Measurements from ENCODE around the gene PPP1R1B.

DNA sequence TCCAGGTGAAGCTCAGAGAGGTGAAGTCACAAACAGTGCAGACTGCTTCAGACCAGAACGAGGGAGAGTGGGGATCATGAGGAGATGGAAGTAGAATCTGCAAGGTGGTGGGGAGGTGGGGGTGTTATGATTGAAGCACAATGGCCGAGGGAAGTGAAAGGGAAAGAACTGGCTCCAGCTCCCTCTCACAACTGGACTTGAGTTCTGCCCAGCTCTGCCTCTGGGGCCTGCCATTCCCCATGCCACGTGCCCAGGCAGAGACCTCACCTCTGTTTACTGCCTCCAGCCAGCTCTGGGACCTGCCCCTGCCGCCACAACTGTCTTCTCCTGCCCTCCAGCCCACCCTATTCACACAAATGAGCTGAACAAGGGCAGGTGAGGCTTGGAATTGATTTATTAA, 44.0 kb downstream of the PPP1R1B start:
- TF ChIP-seq, protein P1, sequence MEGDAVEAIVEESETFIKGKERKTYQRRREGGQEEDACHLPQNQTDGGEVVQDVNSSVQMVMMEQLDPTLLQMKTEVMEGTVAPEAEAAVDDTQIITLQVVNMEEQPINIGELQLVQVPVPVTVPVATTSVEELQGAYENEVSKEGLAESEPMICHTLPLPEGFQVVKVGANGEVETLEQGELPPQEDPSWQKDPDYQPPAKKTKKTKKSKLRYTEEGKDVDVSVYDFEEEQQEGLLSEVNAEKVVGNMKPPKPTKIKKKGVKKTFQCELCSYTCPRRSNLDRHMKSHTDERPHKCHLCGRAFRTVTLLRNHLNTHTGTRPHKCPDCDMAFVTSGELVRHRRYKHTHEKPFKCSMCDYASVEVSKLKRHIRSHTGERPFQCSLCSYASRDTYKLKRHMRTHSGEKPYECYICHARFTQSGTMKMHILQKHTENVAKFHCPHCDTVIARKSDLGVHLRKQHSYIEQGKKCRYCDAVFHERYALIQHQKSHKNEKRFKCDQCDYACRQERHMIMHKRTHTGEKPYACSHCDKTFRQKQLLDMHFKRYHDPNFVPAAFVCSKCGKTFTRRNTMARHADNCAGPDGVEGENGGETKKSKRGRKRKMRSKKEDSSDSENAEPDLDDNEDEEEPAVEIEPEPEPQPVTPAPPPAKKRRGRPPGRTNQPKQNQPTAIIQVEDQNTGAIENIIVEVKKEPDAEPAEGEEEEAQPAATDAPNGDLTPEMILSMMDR (IDR thresholded peaks at IDR 0.05) = no peak
- TF ChIP-seq POLR2A (IDR thresholded peaks at IDR 0.05) = no peak

Measured in testis (tissue), 2 donors.